ENCODE measurements around the gene PLCG2. TPM values are rescaled to one million over a fixed set of nuclear protein-coding genes. Genes with fewer than 3 reads are reported as not detected.

Gene PLCG2
- total and polyA plus RNA-seq, 2 experiments from 2014 or later: 3.5 to 10.4 TPM

DNA sequence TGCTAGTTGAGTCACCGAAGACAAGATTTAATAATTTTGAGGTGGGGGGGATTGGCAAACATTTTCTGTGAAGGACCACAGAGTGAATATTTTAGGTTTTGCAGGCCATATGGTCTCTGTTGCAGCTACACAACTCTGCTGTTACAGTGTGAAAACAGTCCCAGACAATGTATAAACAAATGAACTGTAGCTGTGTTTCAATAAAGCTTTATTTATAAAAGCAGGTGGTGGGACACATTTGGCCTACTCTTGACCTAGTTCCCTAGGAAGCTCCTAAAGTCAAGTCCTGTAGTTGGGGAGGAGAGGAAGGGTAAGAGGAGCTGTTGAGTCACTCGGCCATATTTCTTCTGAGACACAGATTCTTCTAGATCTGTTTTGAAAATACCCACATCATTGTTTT, 139.8 kb downstream of the PLCG2 start:
- H3K27ac ChIP-seq: no peak overlapping the region
- DNase-seq (ENCODE audit: low read depth in 1 of 2, low spot score in 1 of 2): no peak
- no peaks in the 10 kb centered on the region for H3K36me3 ChIP-seq
- no peaks in the 10 kb centered on the region for H3K4me1 ChIP-seq (ENCODE audit: low read depth)
- no peak overlapping the region for H3K4me3 ChIP-seq
- H3K9me3 ChIP-seq (ENCODE audit: low read depth): no peaks in the 10 kb centered on the region
- H3K27me3 ChIP-seq: no peaks in the 10 kb centered on the region
- TF ChIP-seq, protein P1, sequence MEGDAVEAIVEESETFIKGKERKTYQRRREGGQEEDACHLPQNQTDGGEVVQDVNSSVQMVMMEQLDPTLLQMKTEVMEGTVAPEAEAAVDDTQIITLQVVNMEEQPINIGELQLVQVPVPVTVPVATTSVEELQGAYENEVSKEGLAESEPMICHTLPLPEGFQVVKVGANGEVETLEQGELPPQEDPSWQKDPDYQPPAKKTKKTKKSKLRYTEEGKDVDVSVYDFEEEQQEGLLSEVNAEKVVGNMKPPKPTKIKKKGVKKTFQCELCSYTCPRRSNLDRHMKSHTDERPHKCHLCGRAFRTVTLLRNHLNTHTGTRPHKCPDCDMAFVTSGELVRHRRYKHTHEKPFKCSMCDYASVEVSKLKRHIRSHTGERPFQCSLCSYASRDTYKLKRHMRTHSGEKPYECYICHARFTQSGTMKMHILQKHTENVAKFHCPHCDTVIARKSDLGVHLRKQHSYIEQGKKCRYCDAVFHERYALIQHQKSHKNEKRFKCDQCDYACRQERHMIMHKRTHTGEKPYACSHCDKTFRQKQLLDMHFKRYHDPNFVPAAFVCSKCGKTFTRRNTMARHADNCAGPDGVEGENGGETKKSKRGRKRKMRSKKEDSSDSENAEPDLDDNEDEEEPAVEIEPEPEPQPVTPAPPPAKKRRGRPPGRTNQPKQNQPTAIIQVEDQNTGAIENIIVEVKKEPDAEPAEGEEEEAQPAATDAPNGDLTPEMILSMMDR (IDR thresholded peaks at IDR 0.05; ENCODE audit: low read depth, low read length): no peak

DNA sequence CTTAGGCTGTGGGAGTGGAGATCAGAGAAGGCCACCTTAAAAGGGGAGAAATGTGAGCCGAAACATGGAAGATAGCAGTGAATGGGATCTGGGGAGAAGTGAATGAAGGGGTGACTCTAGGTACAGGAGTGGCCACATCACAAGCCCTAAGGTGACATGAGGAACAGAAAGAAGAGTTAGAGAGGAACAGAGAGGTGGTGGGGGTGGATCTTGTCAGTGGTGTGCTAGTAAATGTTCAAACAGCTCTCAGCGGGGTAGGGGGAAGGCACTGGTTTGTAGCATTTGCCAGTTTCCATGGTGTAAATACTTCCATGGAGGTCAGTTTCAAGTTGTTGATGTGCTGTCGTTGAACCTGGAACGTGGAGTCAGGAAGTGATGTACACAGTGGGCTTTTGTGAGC, 141.4 kb downstream of the PLCG2 start:
- no peak for DNase-seq (ENCODE audit: low read depth in 1 of 2, low spot score in 1 of 2)

DNA sequence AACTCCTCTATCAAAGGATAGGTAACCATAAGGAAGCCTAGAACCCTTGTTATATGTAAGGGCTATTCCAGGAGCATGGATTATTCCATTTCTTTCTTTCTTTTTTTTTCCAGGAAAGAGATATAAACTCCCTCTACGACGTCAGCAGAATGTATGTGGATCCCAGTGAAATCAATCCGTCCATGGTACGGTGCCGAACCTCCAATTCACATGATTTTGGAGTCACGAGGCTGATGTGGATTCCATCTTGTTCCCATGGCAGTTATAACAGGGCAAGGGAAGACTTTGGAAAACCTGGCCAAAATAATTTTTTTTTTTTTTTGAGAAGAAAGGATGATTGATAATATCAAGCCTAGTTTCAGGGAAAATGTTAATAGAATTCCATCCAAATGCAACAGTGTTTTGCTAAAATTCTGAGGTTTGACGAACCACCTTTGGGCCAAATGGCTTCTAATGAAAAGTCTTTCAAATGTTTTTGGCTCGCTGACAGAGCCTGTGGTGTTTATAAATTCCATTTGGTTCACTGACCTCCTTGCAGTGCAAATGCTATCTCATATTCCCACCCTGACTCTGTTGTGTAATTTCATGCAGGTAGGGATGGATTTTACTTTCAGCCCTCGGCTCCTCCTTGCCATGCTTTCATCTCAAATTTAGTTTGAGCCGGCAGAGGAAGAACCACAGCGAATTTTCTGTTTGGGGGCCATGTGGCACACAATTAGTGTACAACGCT, 142.2 kb downstream of the PLCG2 start:
- no peaks in the 10 kb centered on the region for H3K9me3 ChIP-seq (ENCODE audit: low read depth)
- no peaks in the 10 kb centered on the region for H3K4me1 ChIP-seq (ENCODE audit: low read depth)
- no peak for DNase-seq (ENCODE audit: low read depth in 1 of 2, low spot score in 1 of 2)
- TF ChIP-seq, protein P1 (IDR thresholded peaks at IDR 0.05; ENCODE audit: low read depth, low read length): no peak
- no peaks in the 10 kb centered on the region for H3K36me3 ChIP-seq
- H3K4me3 ChIP-seq: no peak overlapping the region
- H3K27ac ChIP-seq: no peak overlapping the region
- H3K27me3 ChIP-seq: no peaks in the 10 kb centered on the region

More for the DNA sequence above, 141.4 kb downstream of the PLCG2 start:
- no peaks in the 10 kb centered on the region for H3K9me3 ChIP-seq (ENCODE audit: low read depth)
- H3K27ac ChIP-seq: no peak overlapping the region
- no peaks in the 10 kb centered on the region for H3K4me1 ChIP-seq (ENCODE audit: low read depth)
- H3K36me3 ChIP-seq: no peaks in the 10 kb centered on the region
- no peaks in the 10 kb centered on the region for H3K27me3 ChIP-seq
- TF ChIP-seq, protein P1 (IDR thresholded peaks at IDR 0.05; ENCODE audit: low read depth, low read length): no peak
- no peak overlapping the region for H3K4me3 ChIP-seq

DNA sequence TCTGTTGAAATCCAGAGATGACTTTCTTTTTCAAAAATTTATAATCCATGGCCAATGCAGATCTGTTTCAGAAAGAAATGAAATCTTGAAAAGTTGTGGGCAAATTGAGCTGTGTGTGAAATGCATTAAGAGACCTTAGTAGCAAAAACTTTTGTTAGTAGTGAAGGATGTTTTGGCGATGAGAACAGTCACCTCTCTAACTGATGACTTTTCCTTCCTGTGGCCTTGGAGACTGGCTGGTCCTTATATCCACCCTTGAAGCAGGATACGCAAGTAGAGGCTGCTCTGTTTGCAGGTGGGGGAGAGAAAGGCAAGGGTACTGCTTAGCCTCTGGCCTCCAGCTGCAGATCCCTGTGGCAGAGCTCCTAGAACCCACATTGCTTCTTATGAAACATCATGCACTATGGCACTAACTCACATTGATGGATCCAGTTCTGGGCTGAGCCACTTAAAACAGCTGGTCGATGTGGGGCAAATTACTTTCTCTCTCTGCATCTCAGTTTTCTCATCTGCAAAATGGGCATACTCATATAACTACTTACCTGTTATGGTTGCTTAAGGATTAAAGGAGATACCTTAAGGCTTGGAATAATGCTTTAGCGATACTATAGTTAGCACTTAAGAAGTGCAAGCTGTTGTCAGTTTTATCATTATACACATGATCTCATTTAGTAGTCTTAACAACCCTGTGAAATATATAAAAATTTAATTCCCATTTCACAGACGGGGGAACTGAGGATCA, 142.9 kb downstream of the PLCG2 start:
- TF ChIP-seq, protein P1 (IDR thresholded peaks at IDR 0.05; ENCODE audit: low read depth, low read length): no peak
- H3K4me3 ChIP-seq: no peak overlapping the region
- no peaks in the 10 kb centered on the region for H3K9me3 ChIP-seq (ENCODE audit: low read depth)
- H3K27me3 ChIP-seq: no peaks in the 10 kb centered on the region
- DNase-seq (ENCODE audit: low read depth in 1 of 2, low spot score in 1 of 2): no peak
- H3K27ac ChIP-seq: no peak overlapping the region
- no peaks in the 10 kb centered on the region for H3K4me1 ChIP-seq (ENCODE audit: low read depth)
- no peaks in the 10 kb centered on the region for H3K36me3 ChIP-seq

DNA sequence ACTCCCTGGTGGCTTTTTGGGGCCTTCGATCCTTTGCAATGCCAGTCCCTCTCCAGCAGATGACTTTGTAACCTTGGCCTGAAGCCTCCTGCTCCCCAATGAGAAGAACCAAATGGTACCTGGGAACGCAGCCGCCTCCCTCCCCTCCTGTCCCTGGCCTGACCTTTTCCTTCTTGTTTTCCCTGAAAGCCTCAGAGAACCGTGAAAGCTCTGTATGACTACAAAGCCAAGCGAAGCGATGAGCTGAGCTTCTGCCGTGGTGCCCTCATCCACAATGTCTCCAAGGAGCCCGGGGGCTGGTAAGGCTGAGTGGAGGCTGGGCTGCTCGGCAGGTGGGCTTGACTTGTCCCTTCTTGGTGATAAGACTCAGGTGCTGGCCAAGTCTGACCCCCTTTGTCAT, 144.2 kb downstream of the PLCG2 start:
- Histone ChIP-seq H3K36me3 (no peaks in the 10 kb centered on the region), H3K27me3 (no peaks in the 10 kb centered on the region), H3K27ac (no peak overlapping the region), H3K9me3 (ENCODE audit: low read depth) (no peaks in the 10 kb centered on the region), H3K4me3 (no peak overlapping the region), H3K4me1 (ENCODE audit: low read depth) (no peaks in the 10 kb centered on the region)
- no peak for DNase-seq (ENCODE audit: low read depth in 1 of 2, low spot score in 1 of 2)
- TF ChIP-seq, protein P1 (IDR thresholded peaks at IDR 0.05; ENCODE audit: low read depth, low read length): no peak

All from cardiac muscle cell (in vitro differentiated cells and primary cell).